H1 (cell line): ENCODE results near the gene ABCD1. TPM values are rescaled to one million over a fixed set of nuclear protein-coding genes. Genes with fewer than 3 reads are reported as not detected.

Source experiments
- ASH2L ChIP-seq: fragments of 200-600, 300-600 bp; sonication (generic); IDR thresholded peaks from one replicate; pipeline ENCODE4 v1.7.1; 2017; ENCODE audit warnings: low read length
- CEBPB ChIP-seq: IDR thresholded peaks from 2 replicates; pipeline ENCODE4 v1.6.1; 2012; ENCODE audit warnings: low read depth, low read length
- CHD1 ChIP-seq: IDR thresholded peaks from 2 replicates; pipeline ENCODE4 v1.6.1; 2012; ENCODE audit warnings: low read depth, low read length, improper control_type of control experiment
- CHD7 ChIP-seq: fragments of 300-600 bp; sonication (generic); IDR thresholded peaks from 2 replicates; pipeline ENCODE4 v1.7.1; 2012; ENCODE audit warnings: low read length, moderate library complexity, mild to moderate bottlenecking, inconsistent platforms; ENCODE audit not compliant: insufficient replicate concordance
- FOSL1 ChIP-seq: IDR thresholded peaks from 2 replicates; pipeline ENCODE4 v1.6.1; 2011; ENCODE audit warnings: mild to moderate bottlenecking, low read depth, low read length, moderate library complexity; ENCODE audit not compliant: insufficient read depth
- GABPA ChIP-seq: IDR thresholded peaks from 2 replicates; pipeline ENCODE4 v1.6.1; 2011; ENCODE audit warnings: mild to moderate bottlenecking, low read length, moderate library complexity, borderline replicate concordance; ENCODE audit not compliant: insufficient read depth
- JUN ChIP-seq: IDR thresholded peaks from 2 replicates; pipeline ENCODE4 v1.6.1; 2011; ENCODE audit warnings: low read depth, mild to moderate bottlenecking, improper control_type of control experiment, low read length
- KDM1A ChIP-seq: fragments of 200-600, 300-600 bp; sonication (generic); IDR thresholded peaks from 2 replicates; pipeline ENCODE4 v1.7.1; 2016; ENCODE audit warnings: mild to moderate bottlenecking, low read length, borderline replicate concordance
- SIRT6 ChIP-seq: IDR thresholded peaks from one replicate; pipeline ENCODE4 v1.7.1; 2012; ENCODE audit warnings: low read length, inconsistent platforms
- polyA plus RNA-seq, 7 experiments: library from polyadenylated mRNA; depleted of rRNA in 3 of 7; stranded (reverse) in 5 of 7; unstranded in 2 of 7; fragments of >200 nt in 5 of 7; fragments of 200-250 nt in 2 of 7; gene quantifications; 1 replicate in 5 of 7; 2 replicates in 1 of 7; 4 replicates in 1 of 7; pipeline versions ENCODE4 v1.2.1 to v1.2.3, GENCODE V29; 2011 to 2013; ENCODE audit warnings: missing spikeins in 2 of 7, mixed read lengths in 2 of 7
- total RNA-seq: library from RNA; stranded (reverse); fragmentation: NEBNext Ultra II Directional; extraction: Animal tissue kit (Norgen Biotek cat#: 25700); gene quantifications from 2 replicates; pipeline ENCODE4 v1.2.1, GENCODE V29; 2021
- TF ChIP-seq, protein P1 (sequence below): IDR thresholded peaks from 2 replicates; pipeline ENCODE4 v1.6.1; 2012; ENCODE audit warnings: inconsistent platforms
- TF ChIP-seq, protein P2 (sequence below): IDR thresholded peaks from 2 replicates; pipeline ENCODE4 v1.6.1; 2011; ENCODE audit warnings: low read length, improper control_type of control experiment

ABCD1 gene
- total and polyA plus RNA-seq, 2 of the 8 experiments (the other 6 are each of a cell fraction or from before 2014, with no cell fraction given), result 3.1 to 6.6 TPM

DNA sequence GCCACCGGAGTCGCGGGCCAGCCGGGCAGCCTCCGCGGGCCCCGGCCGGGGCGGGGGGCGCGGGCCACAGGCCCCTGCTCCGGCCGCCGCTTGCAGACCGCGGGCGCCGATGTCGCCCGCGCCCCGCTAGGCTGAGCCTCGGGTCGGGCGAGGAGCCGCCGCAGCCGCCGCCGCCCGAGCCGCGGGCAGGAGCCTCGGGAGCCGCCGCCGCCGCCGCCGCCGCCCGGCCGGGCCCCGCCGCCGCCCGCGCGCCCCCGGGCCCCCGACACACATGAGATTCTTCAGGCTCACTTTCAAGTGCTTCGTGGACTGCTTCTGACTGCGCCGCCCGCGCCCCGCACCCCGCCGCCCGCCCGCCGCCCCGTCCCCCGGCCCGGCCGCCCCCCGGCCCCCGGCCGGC is 36.6 kb upstream of the ABCD1 start (continued):
- no peak for TF ChIP-seq CHD7
- no peak for TF ChIP-seq SIRT6
- TF ChIP-seq CHD1, result no peak
- TF ChIP-seq KDM1A, result no peak
- TF ChIP-seq, protein P1, sequence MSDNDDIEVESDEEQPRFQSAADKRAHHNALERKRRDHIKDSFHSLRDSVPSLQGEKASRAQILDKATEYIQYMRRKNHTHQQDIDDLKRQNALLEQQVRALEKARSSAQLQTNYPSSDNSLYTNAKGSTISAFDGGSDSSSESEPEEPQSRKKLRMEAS, result no peak
- no peak for TF ChIP-seq JUN
- no peak for TF ChIP-seq ASH2L
- no peak for TF ChIP-seq FOSL1
- TF ChIP-seq GABPA, result no peak
- TF ChIP-seq CEBPB, result no peak
- TF ChIP-seq, protein P2, sequence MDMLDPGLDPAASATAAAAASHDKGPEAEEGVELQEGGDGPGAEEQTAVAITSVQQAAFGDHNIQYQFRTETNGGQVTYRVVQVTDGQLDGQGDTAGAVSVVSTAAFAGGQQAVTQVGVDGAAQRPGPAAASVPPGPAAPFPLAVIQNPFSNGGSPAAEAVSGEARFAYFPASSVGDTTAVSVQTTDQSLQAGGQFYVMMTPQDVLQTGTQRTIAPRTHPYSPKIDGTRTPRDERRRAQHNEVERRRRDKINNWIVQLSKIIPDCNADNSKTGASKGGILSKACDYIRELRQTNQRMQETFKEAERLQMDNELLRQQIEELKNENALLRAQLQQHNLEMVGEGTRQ, result no peak
